ENCODE results near the gene BABAM2. TPM values are rescaled to one million over a fixed set of nuclear protein-coding genes. Genes with fewer than 3 reads are reported as not detected.
A peak's percentile ranks its signal among the peaks of the same experiment; 100 is the strongest.

Gene BABAM2
- polyA plus RNA-seq, 3 donors: 33.2 to 52.8 (median 49.3) TPM

DNA sequence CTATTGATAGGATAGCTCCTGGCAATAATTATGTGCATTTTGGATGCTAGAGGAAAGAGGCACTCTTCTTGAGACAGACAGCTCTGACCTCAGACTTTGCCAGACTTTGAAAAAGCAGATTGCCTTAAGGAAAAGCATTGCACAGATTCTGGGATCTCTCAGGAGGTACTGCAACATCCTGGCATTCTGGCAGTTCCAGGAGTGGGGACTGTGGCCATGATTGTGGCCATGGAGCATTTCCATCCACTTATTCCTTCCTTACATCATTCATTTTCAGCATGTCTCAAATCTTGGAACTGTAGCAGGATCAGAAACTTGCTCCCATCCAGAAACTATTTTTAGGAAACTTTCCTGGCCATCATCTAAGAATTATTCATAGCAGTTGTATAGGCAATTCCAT is 357.2 kb downstream of the BABAM2 start:
- intact Hi-C loops (cut with micrococcal nuclease): no loop called here
- no peak overlapping the region for H3K4me3 ChIP-seq (replicated peaks in 1 of 3; ENCODE audit: low read depth in 2 of 3, low read length in 3 of 3)
- no peak overlapping the region for H2AFZ ChIP-seq (ENCODE audit: insufficient read depth, low read depth, low read length, poor library complexity, severe bottlenecking)
- H3K36me3 ChIP-seq (replicated peaks in 1 of 2; ENCODE audit: control insufficient read depth in 1 of 2, insufficient read depth in 2 of 2, low read length in 2 of 2): peaks cover 9 to 29% of the 10 kb centered on the region in 2 donors
- H4K20me1 ChIP-seq (ENCODE audit: insufficient read depth, low read length): no peaks in the 10 kb centered on the region
- H3K9me3 ChIP-seq (replicated peaks in 1 of 2; ENCODE audit: control insufficient read depth in 1 of 2, insufficient read depth in 1 of 2, low read length in 2 of 2): no peaks in the 10 kb centered on the region
- no peak overlapping the region for H3K27ac Mint-ChIP-seq
- peaks cover 21% of the 10 kb centered on the region for H3K4me1 Mint-ChIP-seq
- H3K36me3 Mint-ChIP-seq: peaks cover 32 to 43% of the 10 kb centered on the region in 2 donors
- peaks cover 0 to 3% of the 10 kb centered on the region in 2 donors for H3K4me1 ChIP-seq (ENCODE audit: control insufficient read depth in 1 of 2, insufficient read depth in 2 of 2, low read length in 2 of 2)
- H3K9ac ChIP-seq (ENCODE audit: insufficient read depth, low read length, poor library complexity, severe bottlenecking): no peak overlapping the region
- no peaks in the 10 kb centered on the region for H3K9me3 Mint-ChIP-seq
- H3K27me3 Mint-ChIP-seq (ENCODE audit: low read depth in 3 of 3): no peaks in the 10 kb centered on the region
- no peaks in the 10 kb centered on the region for H3K27me3 ChIP-seq (ENCODE audit: control insufficient read depth in 2 of 2, insufficient read depth in 2 of 2, low read length in 2 of 2)
- no peaks in the 10 kb centered on the region for H3K79me2 ChIP-seq (ENCODE audit: insufficient read depth, low read length)
- no peak overlapping the region for H3K27ac ChIP-seq (ENCODE audit: low read depth in 1 of 2, low read length in 2 of 2)
- no peak overlapping the region for H3K4me2 ChIP-seq (replicated peaks; ENCODE audit: extremely low read depth, low read length, poor library complexity, severe bottlenecking)
- DNase-seq: no peak
- no peak overlapping the region for H3K4me3 Mint-ChIP-seq
- TF ChIP-seq, protein P1, sequence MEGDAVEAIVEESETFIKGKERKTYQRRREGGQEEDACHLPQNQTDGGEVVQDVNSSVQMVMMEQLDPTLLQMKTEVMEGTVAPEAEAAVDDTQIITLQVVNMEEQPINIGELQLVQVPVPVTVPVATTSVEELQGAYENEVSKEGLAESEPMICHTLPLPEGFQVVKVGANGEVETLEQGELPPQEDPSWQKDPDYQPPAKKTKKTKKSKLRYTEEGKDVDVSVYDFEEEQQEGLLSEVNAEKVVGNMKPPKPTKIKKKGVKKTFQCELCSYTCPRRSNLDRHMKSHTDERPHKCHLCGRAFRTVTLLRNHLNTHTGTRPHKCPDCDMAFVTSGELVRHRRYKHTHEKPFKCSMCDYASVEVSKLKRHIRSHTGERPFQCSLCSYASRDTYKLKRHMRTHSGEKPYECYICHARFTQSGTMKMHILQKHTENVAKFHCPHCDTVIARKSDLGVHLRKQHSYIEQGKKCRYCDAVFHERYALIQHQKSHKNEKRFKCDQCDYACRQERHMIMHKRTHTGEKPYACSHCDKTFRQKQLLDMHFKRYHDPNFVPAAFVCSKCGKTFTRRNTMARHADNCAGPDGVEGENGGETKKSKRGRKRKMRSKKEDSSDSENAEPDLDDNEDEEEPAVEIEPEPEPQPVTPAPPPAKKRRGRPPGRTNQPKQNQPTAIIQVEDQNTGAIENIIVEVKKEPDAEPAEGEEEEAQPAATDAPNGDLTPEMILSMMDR (IDR thresholded peaks at IDR 0.05): no peak

DNA sequence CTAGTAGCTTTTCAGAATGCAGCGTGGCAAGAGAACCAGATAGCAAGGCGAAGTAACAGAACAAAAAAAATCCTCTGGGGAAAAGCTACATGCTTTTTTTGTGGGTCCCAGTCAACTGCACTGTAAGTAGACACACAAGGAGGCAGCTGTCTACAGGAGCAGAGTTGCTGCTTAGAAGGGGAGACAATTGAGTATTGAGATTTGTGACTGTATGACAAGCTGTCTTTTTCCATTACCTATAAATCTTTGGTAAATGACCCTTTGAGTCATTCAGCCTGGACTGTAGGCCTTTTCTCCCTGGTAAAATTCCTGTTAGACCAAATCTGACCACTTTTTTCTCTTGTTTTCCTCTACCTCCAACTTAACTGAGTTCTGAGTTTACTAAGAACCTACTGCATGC is 358.0 kb downstream of the BABAM2 start:
- H3K79me2 ChIP-seq (ENCODE audit: insufficient read depth, low read length): no peaks in the 10 kb centered on the region
- intact Hi-C loops (cut with micrococcal nuclease): no loop called here
- H3K4me2 ChIP-seq (replicated peaks; ENCODE audit: extremely low read depth, low read length, poor library complexity, severe bottlenecking): no peak overlapping the region
- WGBS (ENCODE audit: insufficient coverage): no CpG with 5 or more reads among the region's 2 CpGs
- H4K20me1 ChIP-seq (ENCODE audit: insufficient read depth, low read length): no peaks in the 10 kb centered on the region
- peaks cover 9 to 30% of the 10 kb centered on the region in 2 donors for H3K36me3 ChIP-seq (replicated peaks in 1 of 2; ENCODE audit: control insufficient read depth in 1 of 2, insufficient read depth in 2 of 2, low read length in 2 of 2)
- TF ChIP-seq, protein P1 (IDR thresholded peaks at IDR 0.05): no peak
- H3K27me3 ChIP-seq (ENCODE audit: control insufficient read depth in 2 of 2, insufficient read depth in 2 of 2, low read length in 2 of 2): no peaks in the 10 kb centered on the region
- H3K4me3 ChIP-seq (replicated peaks in 1 of 3; ENCODE audit: low read depth in 2 of 3, low read length in 3 of 3): no peak overlapping the region
- peak overlapping the region in 1 of 7 donors; percentile 41 for H3K27ac Mint-ChIP-seq
- peaks cover 21% of the 10 kb centered on the region for H3K4me1 Mint-ChIP-seq
- H3K9me3 ChIP-seq (replicated peaks in 1 of 2; ENCODE audit: control insufficient read depth in 1 of 2, insufficient read depth in 1 of 2, low read length in 2 of 2): no peaks in the 10 kb centered on the region
- no peak overlapping the region for H3K4me3 Mint-ChIP-seq
- no peak overlapping the region for H3K9ac ChIP-seq (ENCODE audit: insufficient read depth, low read length, poor library complexity, severe bottlenecking)
- H2AFZ ChIP-seq (ENCODE audit: insufficient read depth, low read depth, low read length, poor library complexity, severe bottlenecking): no peak overlapping the region
- H3K4me1 ChIP-seq (ENCODE audit: control insufficient read depth in 1 of 2, insufficient read depth in 2 of 2, low read length in 2 of 2): peaks cover 0 to 3% of the 10 kb centered on the region in 2 donors
- no peak for DNase-seq
- H3K27ac ChIP-seq (ENCODE audit: low read depth in 1 of 2, low read length in 2 of 2): no peak overlapping the region
- H3K9me3 Mint-ChIP-seq: peaks cover 0 to 2% (median 0%) of the 10 kb centered on the region in 7 donors
- no peaks in the 10 kb centered on the region for H3K27me3 Mint-ChIP-seq (ENCODE audit: low read depth in 3 of 3)
- H3K36me3 Mint-ChIP-seq: peaks cover 32 to 45% of the 10 kb centered on the region in 2 donors
